OCI-M1 (cell line): Measurements from ENCODE around the gene C19orf12.

Experiments used
- DNase-seq: peaks from one replicate; lab custom pipeline; 2025; lab: John Stamatoyannopoulos, UW

Gene C19orf12

GRCh38 chr19:29662604-29663404 is 52.3 kb downstream of the C19orf12 start:
- peak; percentile 52 for DNase-seq

GRCh38 chr19:29662278-29662603 is 52.8 kb downstream of the C19orf12 start:
- no peak for DNase-seq

- DNase-seq: peak; percentile 29
Observed at GRCh38 chr19:29660835-29661234, 54.2 kb downstream of the C19orf12 start.

- DNase-seq: no peak
Observed at GRCh38 chr19:29658221-29658991, 56.7 kb downstream of the C19orf12 start.

GRCh38 chr19:29655648-29656335 is 59.3 kb downstream of the C19orf12 start:
- no peak for DNase-seq

- DNase-seq: no peak
Observed at GRCh38 chr19:29653398-29653797, 61.7 kb downstream of the C19orf12 start.

GRCh38 chr19:29651622-29652394 is 63.3 kb downstream of the C19orf12 start:
- no peak for DNase-seq

GRCh38 chr19:29650772-29651387 is 64.2 kb downstream of the C19orf12 start:
- peak; percentile 27 for DNase-seq
